HL-60/S4 treated with retinoic acid at 250 ng/mL for 4 days and 3 days (cell line): ENCODE data around the gene GPRC5C.
"Not testable (repeated sequence)": the region's sequence is repeated elsewhere in the genome, so short reads cannot be mapped to it uniquely, and the experiment has no call there.

ENCODE experiments used
- in situ Hi-C: fragments of 300-500 bp; cut with MboI; formaldehyde crosslinking; loops from 2 replicates; pipeline ENCODE4 v1.7.0; 2022; ENCODE audit warnings: low sequenced_read_pairs

Gene GPRC5C

DNA sequence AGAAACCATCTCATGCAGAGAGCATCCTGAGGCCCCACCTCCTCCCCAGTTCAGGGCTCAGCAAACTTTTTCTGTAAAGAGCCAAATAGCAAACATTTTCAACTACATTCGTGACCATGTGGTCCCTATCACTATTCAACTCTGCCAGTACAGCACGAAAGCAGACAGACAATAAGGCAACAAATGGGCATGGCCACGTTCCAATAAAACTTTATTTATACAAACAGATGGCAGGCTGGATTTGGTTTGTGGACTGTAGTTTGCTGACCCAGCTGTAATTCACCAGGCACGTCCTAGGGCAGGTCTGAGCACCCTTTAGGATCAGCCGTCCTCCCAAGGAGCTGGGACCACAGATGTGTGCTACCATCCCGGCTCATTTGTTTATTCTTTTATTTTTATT lies 27.1 kb upstream of the GPRC5C start:
- in situ Hi-C loops: no loop called here

GRCh38 chr17:74405311-74405710 lies 26.6 kb upstream of the GPRC5C start:
- in situ Hi-C loops: not testable (repeated sequence)

- in situ Hi-C loops: no loop called here
Observed at GRCh38 chr17:74407384-74407783, 24.5 kb upstream of the GPRC5C start.

- in situ Hi-C loops: no loop called here
Observed at GRCh38 chr17:74408262-74408661, 23.6 kb upstream of the GPRC5C start.

- in situ Hi-C loops: no loop called here
Observed at GRCh38 chr17:74408815-74409214, 23.1 kb upstream of the GPRC5C start.

- in situ Hi-C loops: no loop called here
Observed at GRCh38 chr17:74410001-74410443, 21.9 kb upstream of the GPRC5C start.

DNA sequence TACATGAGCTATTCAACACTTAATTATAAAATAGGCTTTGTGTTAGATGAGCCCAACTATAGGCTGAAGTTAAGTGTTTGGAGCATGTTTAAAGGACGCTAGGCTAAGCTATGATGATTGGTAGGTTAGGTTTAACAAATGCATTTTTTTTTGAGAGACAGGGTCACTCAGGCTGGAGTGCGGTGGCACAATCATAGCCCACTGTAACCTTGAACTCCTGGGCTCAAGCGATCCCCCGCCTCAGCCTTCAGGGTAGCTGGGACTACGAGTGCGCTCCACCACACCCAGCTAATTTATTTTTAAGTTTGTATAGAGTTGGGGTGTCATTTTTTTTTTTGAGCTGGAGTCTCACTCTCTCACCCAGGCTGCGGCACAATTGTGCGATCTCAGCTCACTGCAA lies 19.3 kb upstream of the GPRC5C start:
- in situ Hi-C loops: no loop called here

DNA sequence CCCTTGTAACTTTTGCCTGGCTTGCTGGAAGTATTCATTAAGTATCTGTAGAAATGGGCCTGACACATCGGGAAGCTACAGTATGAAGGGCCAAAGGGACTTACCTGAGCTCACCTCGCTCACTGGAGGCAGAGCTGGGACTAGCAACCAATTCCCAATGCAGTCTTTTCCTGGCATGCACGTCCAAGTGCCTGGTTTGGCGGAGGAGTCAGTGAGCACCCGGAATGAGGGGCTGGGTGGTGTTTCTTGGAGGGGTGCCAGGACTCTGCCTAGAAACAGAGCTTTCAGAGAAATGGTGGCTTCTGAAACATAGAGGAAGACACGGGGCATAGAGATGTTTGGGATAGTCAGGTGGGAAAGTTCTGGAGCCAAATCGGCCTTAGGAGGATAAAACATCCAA lies 18.4 kb upstream of the GPRC5C start:
- in situ Hi-C loops: no loop called here

DNA sequence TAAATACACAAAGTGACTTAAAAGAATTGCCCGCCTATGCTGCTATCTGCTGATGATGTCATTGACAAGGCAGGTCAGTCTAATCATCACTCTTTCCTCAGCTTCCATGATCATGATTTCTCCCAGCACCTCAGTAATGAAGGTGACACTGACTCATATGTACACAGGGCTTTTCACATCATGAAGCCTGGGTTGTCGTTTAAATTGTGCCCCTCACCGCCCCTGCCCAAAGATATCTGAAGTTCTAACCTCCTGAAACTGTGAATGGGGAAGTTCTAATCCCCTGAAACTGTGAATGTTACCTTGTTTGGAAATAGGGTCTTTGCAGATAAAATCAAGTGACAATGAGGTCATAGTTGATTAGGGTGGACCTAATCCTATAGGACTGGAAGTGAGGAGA lies 17.4 kb upstream of the GPRC5C start:
- in situ Hi-C loops: no loop called here

DNA sequence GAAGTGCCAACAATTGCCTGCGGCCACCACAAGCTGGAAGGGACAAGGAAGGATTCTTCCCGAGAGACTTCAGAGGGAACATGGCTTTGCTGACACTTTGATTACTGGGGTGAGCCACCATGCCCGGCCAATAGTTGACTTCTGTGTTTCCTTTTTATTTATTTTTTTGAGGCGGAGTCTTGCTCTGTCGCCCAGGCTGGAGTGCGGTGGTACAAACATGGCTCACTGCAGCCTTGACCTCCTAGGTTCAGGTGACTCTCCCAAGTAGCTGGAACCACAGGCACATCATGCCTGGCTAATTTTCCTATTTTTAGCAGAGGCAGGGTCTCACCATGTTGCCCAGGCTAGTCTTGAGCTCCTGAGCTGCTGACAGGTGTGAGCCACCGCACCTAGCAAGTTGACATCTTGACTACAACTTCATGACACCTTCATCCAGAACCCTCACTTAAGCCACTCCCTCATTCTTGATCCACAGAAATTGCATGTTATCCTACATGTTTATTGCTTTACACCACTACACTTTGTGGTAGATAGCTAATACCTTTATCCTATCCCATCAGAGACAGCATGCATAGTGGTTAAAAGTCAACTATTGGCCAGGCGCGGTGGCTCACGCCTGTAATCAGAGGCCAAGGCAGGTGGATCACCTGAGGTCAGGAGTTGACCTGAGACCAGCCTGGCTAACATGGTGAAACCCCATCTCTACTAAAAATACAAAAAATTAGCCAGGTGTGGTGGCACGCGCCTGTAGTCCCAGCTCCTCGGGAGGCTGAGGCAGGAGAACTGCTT lies 16.1 kb upstream of the GPRC5C start:
- in situ Hi-C loops: no loop called here

DNA sequence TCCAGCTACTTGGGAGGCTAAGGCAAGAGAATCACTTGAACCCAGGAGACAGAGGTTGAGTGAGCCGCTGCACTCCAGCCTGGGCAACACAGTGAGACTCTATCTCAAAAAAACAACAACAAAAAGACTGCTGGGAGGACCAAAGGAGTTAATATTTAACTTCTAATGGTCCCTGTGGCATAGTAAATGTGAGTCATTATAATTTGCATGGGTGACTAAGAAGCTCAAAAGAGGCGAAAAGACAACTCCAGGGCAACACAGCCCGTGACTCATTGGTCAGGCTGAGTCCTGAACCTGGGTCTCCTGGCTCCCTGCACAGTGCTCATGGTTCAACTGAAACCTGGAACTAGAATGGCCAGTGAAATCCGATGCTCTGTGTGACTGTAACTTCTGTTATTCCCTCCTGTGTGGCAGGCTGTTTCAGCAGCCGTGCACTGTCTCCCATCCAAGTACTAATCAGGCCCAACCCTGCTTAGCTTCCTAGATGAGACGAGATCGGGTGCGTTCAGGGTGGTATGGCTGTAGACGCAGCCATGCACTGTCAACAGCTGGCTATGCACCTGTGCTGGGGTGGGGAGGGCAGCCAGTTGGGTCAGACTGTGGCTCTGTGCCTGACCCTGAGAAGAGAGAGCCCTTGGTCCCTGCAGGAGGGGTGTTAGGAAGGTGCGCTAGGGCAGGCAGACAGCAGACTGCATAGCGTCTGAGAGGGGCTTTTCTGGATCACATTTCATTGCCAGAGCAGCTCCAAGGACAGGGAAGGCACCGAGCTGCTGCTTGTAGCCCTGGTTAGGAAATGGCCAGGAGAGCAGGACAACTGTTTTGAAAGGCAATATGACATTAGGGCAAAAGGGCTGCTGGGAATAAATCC lies 14.5 kb upstream of the GPRC5C start:
- in situ Hi-C loops: no loop called here

GRCh38 chr17:74419928-74420411 lies 11.9 kb upstream of the GPRC5C start:
- in situ Hi-C loops: no loop called here

GRCh38 chr17:74424117-74424516 lies 7.8 kb upstream of the GPRC5C start:
- in situ Hi-C loops: no loop called here

DNA sequence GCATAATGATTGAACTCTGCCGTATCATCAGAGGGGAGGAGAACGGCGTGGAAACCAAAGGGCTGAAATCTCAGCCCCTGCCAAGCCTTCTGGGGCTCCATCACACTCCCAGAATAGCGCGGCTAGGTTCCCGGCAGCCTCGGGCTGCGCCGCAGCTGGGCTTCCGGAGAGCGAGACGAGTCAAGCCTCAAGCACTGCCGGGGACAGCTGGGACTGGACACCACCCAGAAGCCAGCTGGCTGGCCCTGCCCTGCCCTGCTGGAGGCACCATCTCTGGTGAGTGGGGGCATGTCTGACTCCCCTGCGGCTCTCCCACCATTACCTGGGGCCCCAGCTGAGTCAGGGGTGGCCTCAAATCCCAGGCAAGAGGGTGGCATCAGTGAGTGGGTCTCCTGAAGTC lies 7.2 kb upstream of the GPRC5C start:
- in situ Hi-C loops: no loop called here

DNA sequence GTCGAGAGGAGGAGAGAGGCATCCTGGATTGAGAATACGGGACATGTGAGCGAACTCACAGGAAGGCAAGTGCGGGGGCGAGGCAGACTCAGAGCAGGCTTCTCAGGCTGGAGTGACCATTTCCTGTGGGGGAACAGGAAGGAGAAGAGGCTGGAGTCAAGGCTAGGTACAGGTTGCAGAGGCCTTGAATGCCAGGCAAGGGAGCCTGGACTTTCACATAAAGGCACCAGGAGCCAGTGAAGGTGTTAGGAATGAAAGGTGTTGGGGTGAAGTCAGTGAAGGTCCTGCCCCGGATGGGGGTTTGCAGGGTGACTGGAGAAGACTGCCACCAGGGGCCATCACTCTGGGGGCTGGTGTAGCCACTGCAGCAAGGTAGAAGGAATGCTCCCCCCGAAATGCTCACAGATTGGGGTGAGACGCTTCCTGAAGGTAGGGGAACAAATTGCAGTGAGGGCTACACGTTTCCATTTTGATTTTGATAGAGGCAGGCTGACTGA lies 5.3 kb upstream of the GPRC5C start:
- in situ Hi-C loops: no loop called here

DNA sequence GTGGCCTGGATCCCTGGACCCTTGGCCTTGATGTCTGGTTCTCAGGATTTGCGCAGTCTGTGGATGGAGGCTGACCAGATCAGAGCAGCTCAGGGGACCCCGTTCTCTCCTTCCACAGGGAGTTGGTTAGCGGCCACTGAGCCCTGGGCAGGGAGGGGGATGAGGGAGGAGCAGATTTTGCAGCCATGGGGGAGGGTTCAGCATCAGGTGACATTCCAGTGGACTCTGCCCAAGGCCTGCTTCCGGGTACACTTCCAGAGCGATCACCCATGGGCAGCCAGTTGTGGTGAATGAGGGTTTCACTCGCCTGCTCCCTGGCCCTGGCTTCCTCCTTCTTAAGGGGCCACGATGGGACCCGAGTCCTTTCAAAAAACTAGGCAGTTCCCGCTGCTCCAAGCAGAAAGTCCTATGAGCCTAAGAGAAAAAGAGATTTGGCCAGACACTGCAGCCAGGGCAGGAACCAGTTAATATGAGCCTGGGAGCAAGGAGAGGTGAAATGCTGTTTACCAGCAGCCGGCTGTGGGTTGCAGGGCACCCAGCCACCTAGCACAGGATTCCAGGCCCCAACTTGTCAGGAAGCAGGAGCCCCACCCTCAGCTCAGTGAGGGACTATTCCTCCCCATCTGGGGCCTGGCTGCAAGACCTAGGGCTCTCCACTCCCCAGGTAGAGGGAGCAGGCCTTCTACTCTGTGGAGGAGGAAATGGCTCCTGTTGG lies 4.7 kb upstream of the GPRC5C start:
- in situ Hi-C loops: no loop called here

- in situ Hi-C loops: no loop called here
Observed at GRCh38 chr17:74427763-74428153, 4.1 kb upstream of the GPRC5C start.

DNA sequence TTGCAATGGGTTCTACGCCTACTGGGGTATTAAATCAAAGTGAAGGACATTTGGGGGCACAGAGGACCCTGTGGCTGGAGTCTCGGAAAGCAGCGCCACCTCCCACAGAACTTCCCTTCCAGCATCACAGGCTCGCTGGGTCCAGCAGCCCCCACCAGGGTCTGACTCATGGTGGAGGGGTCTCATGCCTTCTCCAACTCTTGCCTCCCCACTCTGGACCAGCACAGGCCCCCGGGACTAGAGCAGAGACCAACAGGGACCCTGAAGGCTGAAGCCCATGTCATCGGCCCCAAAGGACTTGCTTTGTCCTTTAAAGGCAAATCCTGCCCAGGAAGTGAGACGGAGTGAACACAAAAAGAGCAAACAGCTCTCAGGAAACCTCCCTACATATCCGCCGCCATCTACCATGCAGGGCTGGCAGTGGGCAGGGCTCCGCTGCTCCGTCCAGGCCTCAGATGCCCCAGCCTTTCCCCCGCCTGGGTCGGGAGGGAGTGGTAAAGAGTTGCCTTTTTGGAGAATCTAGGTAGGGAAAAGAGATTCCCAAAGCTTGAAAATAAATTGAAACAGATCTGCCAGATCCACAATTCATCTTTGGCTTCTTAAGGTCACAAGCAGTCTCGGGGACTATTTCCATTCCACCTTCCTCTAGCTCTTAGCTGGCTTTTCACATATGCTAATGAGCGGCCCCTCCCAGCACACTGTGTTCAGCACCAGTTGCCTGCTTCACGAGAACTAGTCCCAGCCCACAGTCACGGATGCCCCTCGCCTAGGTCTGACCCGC lies 2.1 kb upstream of the GPRC5C start:
- in situ Hi-C loops: no loop called here

GRCh38 chr17:74430385-74430705 lies 1.5 kb upstream of the GPRC5C start:
- in situ Hi-C loops: no loop called here

DNA sequence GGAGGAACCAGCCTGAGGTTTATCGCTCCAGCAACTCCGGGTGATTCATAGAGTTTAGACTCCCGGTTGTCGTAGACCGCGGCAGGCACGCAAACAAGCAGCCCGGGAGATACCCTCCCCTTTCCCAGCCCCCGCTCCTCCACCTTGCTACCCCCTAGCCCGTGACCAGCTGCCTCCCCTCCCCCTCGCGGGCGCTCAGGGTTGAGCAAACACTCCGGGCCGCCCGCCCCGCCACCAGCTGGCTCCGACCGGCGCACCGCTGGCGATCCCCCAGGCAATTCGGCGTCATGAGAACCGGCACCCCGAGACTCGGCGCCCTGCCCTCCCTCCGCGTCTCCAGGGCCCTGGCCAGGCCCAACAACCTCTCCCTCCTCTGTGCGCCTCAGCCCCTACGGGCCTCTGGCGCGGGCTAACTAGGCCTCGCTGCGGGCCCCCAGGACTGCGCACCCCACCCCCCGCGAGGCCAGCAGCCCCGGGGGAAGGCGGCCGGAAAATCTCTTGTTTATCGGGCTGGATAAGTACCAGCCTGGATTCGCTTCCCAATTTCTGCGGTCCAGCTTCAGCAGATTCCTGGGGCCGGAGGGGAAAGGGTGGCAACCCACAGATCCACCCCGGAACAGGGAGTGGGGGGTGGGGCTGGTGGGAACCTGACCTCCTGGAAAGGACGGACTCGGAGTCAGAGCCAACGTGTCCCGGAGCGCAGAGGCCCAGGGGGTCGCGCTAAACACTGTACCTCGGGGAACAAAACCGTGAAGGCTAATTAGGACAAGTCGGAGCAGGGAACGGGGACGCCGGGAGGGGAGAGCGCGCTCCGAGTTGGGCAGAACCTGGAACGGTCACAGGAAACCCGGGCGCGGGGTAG lies 951 bp upstream of the GPRC5C start:
- in situ Hi-C loops: no loop called here
